ENCODE results near the gene ZNF32.
"Not testable (repeated sequence)": the region's sequence is repeated elsewhere in the genome, so short reads cannot be mapped to it uniquely, and the experiment has no call there.

The ZNF32 gene

GRCh38 chr10:43627942-43628341 is 20.7 kb downstream of the ZNF32 start:
- DNase-seq (ENCODE audit: low spot score), result no peak

GRCh38 chr10:43623351-43623750 is 25.3 kb downstream of the ZNF32 start:
- peak; percentile 33 for DNase-seq (ENCODE audit: low spot score)

DNA sequence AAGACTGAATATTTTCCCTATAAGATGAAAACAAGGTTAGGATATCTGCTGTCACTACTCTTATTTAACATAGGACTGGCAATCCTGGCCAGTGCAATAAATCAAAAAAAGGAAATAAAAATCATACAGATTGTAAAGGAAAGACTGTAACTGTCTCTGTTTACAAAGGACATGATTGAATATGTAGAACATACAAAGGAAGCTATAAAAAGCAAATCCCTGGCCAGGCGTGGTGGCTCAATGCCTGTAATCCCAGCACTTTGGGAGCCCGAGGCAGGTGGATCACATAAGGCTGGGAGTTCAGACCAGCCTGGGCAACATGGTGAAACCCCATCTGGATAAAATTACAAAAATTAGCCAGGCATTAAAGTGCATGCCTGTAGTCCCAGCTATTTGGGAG is 26.6 kb downstream of the ZNF32 start:
- no peak for DNase-seq (ENCODE audit: low spot score)

GRCh38 chr10:43619368-43619767 is 29.3 kb downstream of the ZNF32 start:
- no peak for DNase-seq (ENCODE audit: low spot score)

DNA sequence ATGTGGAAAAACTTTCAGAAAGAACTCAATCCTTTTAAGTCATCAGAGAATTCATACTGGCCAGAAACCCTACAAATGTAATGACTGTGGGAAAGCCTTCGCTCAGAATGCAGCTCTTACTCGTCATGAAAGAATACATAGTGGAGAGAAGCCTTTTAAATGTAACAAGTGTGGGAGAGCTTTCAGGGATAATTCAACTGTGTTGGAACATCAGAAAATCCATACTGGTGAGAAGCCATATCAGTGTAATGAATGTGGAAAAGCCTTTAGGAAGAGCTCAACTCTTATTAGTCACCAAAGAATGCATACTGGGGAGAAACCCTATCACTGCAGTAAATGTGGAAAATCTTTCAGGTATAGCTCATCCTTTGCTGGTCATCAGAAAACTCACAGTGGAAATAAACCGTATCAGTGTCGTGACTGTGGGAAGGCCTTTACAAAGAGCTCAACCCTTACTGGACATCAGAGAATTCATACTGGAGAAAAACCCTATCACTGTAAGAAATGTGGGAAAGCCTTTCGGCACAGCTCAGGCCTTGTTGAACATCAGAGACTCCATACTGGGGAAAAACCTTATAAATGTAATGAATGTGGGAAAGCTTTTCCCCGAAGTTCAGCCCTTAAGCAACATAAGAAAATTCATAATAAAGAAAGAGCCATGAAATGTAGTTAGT is 31.8 kb downstream of the ZNF32 start:
- DNase-seq (ENCODE audit: low spot score), result no peak

- DNase-seq (ENCODE audit: low spot score), result no peak
Measured at GRCh38 chr10:43610636-43611035, 38.0 kb downstream of the ZNF32 start.

- DNase-seq (ENCODE audit: low spot score), result no peak
Measured at GRCh38 chr10:43607199-43607573, 41.5 kb downstream of the ZNF32 start.

DNA sequence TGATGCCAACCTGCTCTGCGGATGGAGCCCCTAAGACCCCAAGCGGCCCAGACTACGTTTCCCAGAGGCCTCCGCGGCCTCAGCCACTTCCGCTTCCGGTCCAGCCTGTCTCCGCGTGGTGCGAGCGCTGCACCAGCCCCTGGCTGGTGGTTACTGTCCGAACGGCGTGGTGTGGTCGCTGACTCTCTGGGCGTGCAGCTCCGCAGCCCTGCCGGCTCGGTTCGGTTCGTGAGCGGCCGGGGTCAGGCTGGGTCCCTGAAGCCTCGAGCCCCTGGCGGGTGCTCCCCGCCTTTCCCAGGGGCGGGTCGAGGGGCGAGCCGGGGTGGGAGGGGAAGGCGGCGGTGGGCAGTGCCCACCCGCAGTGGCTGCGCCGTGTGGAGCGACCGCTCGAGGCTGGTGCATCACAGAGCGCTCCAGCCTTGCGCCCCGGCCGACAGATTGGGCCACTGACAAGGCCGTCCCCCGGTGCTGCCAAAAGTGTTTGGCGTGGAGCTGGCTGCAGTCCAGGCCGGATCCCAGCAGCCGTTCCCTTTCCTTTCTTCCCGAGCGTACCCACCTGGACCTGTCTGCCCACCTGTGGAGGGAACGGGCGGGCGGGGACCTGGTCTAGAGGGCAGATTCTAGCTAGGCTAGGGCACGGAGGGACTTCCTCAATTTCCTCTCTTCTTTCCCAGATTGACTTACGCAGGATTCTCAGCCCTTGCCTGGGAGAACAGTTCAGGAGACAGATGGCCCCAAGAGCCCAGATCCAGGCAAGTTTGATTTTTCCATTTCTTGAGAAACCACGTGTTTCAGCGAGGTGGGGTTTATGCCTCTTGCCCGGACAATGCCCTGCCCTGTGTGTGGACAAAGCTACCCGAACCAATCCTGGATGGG is 42.1 kb downstream of the ZNF32 start, which contains the start of gene ZNF485:
Gene ZNF485 (plus strand): TSS at position 116 of the 876 bp plus-strand sequence. CDS start 613 bp downstream, at position 729.
- peak; percentile 78 for DNase-seq (ENCODE audit: low spot score)

- no peak for DNase-seq (ENCODE audit: low spot score)
Measured at GRCh38 chr10:43605850-43606322, 42.8 kb downstream of the ZNF32 start.

DNA sequence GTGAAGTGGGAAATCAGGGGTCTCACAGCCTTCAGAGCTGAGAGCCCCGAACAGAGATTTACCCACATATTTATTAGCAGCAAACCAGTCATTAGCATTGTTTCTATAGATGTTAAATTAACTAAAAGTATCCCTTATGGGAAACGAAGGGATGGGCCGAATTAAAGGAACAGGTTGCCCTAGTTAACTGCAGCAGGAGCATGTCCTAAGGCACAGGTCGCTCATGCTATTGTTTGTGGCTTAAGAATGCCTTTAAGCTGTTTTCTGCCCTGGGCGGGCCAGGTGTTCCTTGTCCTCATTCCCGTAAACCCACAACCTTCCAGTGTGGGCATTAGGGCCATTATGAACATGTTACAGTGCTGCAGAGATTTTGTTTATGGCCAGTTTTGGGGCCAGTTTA is 47.1 kb downstream of the ZNF32 start:
- not testable (repeated sequence) for DNase-seq (ENCODE audit: low spot score)

- no peak for DNase-seq (ENCODE audit: low spot score)
Measured at GRCh38 chr10:43599333-43599732, 49.3 kb downstream of the ZNF32 start.

- no peak for DNase-seq (ENCODE audit: low spot score)
Measured at GRCh38 chr10:43598446-43598845, 50.2 kb downstream of the ZNF32 start.

DNA sequence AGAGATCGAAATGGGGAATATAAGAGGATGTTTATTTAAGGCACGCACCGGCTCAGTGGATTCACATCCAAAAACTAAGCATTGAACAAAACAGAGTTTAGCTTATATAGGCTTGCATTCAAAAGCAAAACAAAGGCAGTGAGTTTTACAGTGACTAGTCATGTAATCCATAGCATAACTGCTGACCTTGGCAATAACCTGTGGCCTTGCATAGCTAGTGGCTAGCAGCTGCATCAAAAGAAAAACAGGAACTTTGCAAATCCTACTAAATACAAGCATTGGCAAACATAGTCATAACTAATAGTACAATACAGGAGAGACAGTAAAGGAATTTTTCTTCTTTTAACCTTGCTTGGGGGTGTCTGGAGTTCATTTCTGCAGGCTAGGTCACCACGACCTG is 52.1 kb downstream of the ZNF32 start:
- DNase-seq (ENCODE audit: low spot score), result no peak

GRCh38 chr10:43595739-43596298 is 52.9 kb downstream of the ZNF32 start:
- DNase-seq (ENCODE audit: low spot score), result no peak

- peak; percentile 40 for DNase-seq (ENCODE audit: low spot score)
Measured at GRCh38 chr10:43594944-43595589, 53.6 kb downstream of the ZNF32 start.
